GM19328 (cell line): ENCODE measurements around the gene AGR2.
"Not testable (repeated sequence)": the region's sequence is repeated elsewhere in the genome, so short reads cannot be mapped to it uniquely, and the experiment has no call there.

Experiments used
- ATAC-seq: cut with Tn5 transposase; IDR thresholded peaks from one replicate; pipeline ENCODE4 v1.9.1; 2021; ENCODE audit warnings: mild to moderate bottlenecking, moderate library complexity; ENCODE audit not compliant: unreplicated experiment

Gene AGR2

DNA sequence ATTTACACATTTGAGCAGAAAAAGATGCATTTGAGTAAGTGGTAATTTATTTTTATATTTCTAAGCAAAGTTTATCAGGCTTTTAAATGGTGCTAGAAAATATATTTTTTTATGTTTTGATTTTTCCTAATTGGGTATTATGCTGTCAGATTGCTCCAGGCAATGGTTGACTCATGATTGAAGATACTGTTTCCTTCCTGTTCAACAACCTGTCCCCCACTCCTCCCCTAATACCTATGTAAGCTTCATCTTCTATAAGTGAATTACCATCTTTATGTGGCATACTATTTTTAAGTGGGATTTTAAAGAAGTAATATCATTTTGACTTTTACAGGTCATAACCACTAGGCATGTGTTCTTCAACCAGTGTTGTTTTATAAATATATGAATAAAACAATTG, 29.8 kb downstream of the AGR2 start:
- ATAC-seq: no peak

GRCh38 chr7:16774294-16774693, 30.5 kb downstream of the AGR2 start:
- no peak for ATAC-seq

GRCh38 chr7:16773884-16774283, 30.9 kb downstream of the AGR2 start:
- ATAC-seq: no peak

DNA sequence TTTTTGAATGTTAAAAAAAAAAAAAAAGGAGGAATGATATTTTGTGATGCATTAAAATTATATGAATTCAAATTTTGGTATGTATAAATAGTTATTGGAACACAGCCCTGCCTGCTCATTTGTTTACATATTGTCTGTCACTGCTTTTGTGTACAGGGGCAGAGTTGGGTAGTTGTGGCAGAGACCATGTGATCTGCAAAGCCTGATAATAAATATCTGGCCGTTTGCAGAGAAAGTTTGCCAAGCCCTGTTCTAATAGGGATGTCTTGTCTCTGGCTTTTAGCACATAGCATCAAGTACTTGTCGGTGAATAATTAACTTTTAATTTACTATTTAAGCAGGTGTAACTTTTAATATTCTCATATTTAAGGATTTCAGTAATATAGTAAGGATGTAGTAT, 31.5 kb downstream of the AGR2 start:
- no peak for ATAC-seq

- ATAC-seq: no peak
Observed at GRCh38 chr7:16770657-16771329, 34.0 kb downstream of the AGR2 start.

DNA sequence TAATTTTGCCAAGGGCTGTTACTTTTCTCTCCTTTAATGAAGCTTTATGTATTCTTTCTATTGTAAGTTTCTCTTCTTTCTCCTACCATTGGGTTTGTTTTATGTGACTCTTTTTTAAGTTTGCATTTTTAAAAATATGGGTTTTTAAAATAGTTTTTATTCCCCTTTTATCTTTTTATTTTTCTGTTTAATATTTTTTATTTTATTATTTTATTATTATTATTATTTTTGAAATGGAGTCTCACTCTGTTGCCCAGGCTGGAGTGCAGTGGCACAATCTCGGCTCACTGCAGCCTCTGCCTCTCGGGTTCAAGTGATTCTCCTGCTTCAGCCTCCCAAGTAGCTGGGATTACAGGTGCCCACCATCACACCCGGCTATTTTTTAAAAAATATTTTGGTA, 34.8 kb downstream of the AGR2 start:
- not testable (repeated sequence) for ATAC-seq

- ATAC-seq: no peak
Observed at GRCh38 chr7:16765436-16765859, 39.4 kb downstream of the AGR2 start.

DNA sequence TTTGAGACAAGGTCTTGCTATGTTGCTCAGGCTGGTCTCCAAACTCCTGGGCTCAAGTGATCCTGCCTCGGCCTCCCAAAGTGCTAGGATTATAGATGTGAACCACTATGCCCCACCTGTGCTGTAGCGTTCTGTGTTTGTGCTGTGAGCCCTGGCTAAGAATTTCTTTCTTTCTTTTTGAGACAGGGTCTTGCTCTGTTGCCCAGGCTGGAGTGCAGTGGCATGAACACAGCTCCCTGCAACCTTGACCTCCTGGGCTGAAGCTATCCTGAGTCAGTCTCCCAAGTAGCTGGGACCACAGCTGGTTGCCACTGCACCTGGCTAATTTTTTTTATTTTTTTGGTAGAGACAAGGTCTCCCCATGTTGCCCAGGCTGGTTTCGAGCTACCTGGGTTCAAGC, 39.9 kb downstream of the AGR2 start:
- no peak for ATAC-seq

- ATAC-seq: no peak
Observed at GRCh38 chr7:16762177-16762576, 42.6 kb downstream of the AGR2 start.

- no peak for ATAC-seq
Observed at GRCh38 chr7:16759840-16760239, 45.0 kb downstream of the AGR2 start.

GRCh38 chr7:16758631-16759611, 45.9 kb downstream of the AGR2 start:
- ATAC-seq: no peak

GRCh38 chr7:16758036-16758435, 46.8 kb downstream of the AGR2 start:
- ATAC-seq: no peak

- ATAC-seq: no peak
Observed at GRCh38 chr7:16755397-16755796, 49.4 kb downstream of the AGR2 start.

DNA sequence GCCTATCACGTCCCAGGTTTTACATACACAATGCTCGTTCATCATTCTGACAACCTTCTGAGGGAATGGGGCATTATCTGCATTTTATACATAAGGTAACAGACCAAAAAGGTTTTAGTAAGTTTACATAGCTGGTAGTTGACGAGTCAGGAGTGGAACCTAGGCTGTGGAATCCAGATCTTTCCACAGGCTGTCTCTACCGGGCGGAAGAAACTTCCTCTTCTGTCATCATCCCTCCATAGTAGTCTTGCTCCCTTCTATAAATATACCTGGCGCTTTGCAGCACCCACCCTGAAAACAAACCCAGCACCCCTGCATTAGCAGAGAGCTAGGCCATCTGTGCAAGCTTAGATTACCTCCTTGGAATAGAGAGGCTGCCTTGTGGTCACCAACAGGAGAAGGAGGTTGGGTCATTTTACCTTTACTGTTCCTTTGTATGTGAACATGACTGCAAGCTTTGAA, 49.9 kb downstream of the AGR2 start:
- no peak for ATAC-seq

- ATAC-seq: peak; percentile 27
Observed at GRCh38 chr7:16753932-16754855, 50.6 kb downstream of the AGR2 start.

GRCh38 chr7:16753102-16753931, 51.5 kb downstream of the AGR2 start, which contains the start of gene TSPAN13:
TSPAN13 (plus strand) TSS chr7:16753755; CDS start chr7:16753968, 213 bp downstream.
- ATAC-seq: peak; percentile 64

DNA sequence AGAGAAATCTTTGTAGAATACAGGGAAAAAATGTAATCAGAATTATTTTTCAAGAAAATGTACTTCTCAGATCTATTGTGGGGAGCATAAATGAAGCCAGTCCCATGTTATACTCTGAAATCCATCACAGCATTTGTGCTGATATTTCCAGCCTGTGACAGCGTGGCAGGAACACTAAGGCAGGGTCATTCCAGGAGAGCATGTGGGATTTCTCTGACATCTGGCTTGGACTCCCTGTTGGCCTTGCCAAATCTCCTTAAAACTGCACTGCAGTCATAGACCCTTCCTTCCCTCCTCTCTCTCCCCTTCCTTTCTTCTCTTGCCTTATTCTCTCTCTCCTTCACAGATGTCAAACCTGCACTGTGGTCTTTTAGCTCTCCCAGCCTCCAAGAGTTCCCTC, 57.7 kb downstream of the AGR2 start:
- no peak for ATAC-seq

DNA sequence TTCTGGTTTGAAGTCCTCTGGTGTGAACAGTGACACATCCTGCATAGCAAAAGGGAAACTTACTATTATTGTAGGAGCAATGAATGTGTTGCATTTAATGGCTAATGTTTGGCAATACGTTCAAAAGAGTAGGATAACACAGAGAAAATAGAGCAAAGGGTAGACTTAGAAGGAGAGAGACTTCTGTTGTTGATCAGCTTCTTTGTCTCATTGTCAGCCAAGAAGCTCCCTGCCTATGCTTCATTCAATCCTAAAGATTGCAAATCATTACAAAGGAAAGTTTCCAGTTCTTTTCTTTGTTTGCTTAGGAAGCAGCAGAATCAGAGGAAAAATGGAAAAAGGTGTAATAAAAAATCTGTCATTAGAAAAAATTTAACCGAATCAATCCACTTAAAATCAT, 59.2 kb downstream of the AGR2 start:
- ATAC-seq: no peak

- ATAC-seq: no peak
Observed at GRCh38 chr7:16744518-16745250, 60.1 kb downstream of the AGR2 start.
